Mucosa of descending colon (tissue), 3 donors: ENCODE data around the gene TMEM245. TPM values are rescaled to one million over a fixed set of nuclear protein-coding genes. Genes with fewer than 3 reads are reported as not detected.

ENCODE experiments used
- ATAC-seq: fragments of 200-7000 bp; cut with Tn5 transposase; one replicate; pipeline ENCODE4 v1.9.1; 2020; ENCODE audit warnings: mild to moderate bottlenecking, moderate library complexity
- DNase-seq, 3 donors: peaks; one replicate each; pipeline ENCODE4 v3.0.0-alpha.2; 2020
- H3K36me3 ChIP-seq: fragments of 200-600 bp; one replicate; pipeline ENCODE4 v1.8.0; 2021; ENCODE audit warnings: low read depth, mild to moderate bottlenecking
- H3K4me1 ChIP-seq: fragments of 200-600 bp; one replicate; pipeline ENCODE4 v1.8.0; 2021; ENCODE audit warnings: low read depth, mild to moderate bottlenecking
- H3K4me3 ChIP-seq: fragments of 200-600 bp; one replicate; pipeline ENCODE4 v1.8.0; 2021; ENCODE audit warnings: mild to moderate bottlenecking
- H3K9me3 ChIP-seq: fragments of 200-600 bp; one replicate; pipeline ENCODE4 v1.8.0; 2021; ENCODE audit warnings: mild to moderate bottlenecking
- CTCF ChIP-seq: fragments of 200-600 bp; IDR thresholded peaks from one replicate; pipeline ENCODE4 v1.8.0; 2022; ENCODE audit warnings: antibody characterized with exemption, mild to moderate bottlenecking
- intact Hi-C, 2 donors: fragments of 100-400 bp; cut with DNase I in 1 of 2; cut with micrococcal nuclease in 1 of 2; formaldehyde crosslinking; loops; one replicate each; pipeline versions ENCODE4 v1.11.0 to v1.11.1; 2022; cut with DNase I, micrococcal nuclease
- total RNA-seq, 3 donors: library from RNA; stranded (reverse); fragmentation: NEBNext Ultra II Directional in 2 of 3; extraction: Animal tissue kit (Norgen Biotek cat#: 25700) in 2 of 3; gene quantifications; one replicate each; pipeline versions ENCODE4 v1.2.1 to v1.2.4, GENCODE V29; 2021 to 2023
- donor health status: DM: no; HTN: no; CAD: no; lungs with moderate emphysema.
- donor health status: DM: no; HTN: no; CAD: no.
- donor health status: DM: no; HTN: yes; CAD: no.

The TMEM245 gene
- total RNA-seq, 3 donors from 2014 or later, result 26.3 to 72.8 (median 33.6) TPM

GRCh38 chr9:109098960-109099308 lies 20.8 kb downstream of the TMEM245 start:
- intact Hi-C loops, result no loop called here
- Histone ChIP-seq H3K4me1 (peaks cover 10% of the 10 kb centered on the region), H3K9me3 (no peaks in the 10 kb centered on the region), H3K4me3 (no peak overlapping the region), H3K36me3 (no peaks in the 10 kb centered on the region)
- DNase-seq (no peak), ATAC-seq (no peak)
- TF ChIP-seq CTCF, result no peak

GRCh38 chr9:109098171-109098959 lies 21.4 kb downstream of the TMEM245 start:
- Histone ChIP-seq H3K4me1 (peaks cover 10% of the 10 kb centered on the region), H3K4me3 (no peak overlapping the region), H3K36me3 (no peaks in the 10 kb centered on the region), H3K9me3 (no peaks in the 10 kb centered on the region)
- TF ChIP-seq CTCF, result no peak
- DNase-seq (no peak), ATAC-seq (no peak)
- intact Hi-C loops, result no loop called here

- Histone ChIP-seq H3K36me3 (no peaks in the 10 kb centered on the region), H3K9me3 (no peaks in the 10 kb centered on the region), H3K4me3 (no peak overlapping the region), H3K4me1 (peaks cover 10% of the 10 kb centered on the region)
- DNase-seq, result no peak
- intact Hi-C loops, result no loop called here
- ATAC-seq, result no peak
- no peak for TF ChIP-seq CTCF
Observed at GRCh38 chr9:109097146-109097545, 22.6 kb downstream of the TMEM245 start.

GRCh38 chr9:109095321-109095720 lies 24.4 kb downstream of the TMEM245 start:
- TF ChIP-seq CTCF, result no peak
- DNase-seq (no peak), ATAC-seq (no peak)
- Histone ChIP-seq H3K36me3 (no peaks in the 10 kb centered on the region), H3K4me3 (no peak overlapping the region), H3K4me1 (peaks cover 10% of the 10 kb centered on the region), H3K9me3 (no peaks in the 10 kb centered on the region)
- intact Hi-C loops, result no loop called here

GRCh38 chr9:109094268-109094667 lies 25.5 kb downstream of the TMEM245 start:
- DNase-seq, result no peak
- Histone ChIP-seq H3K4me1 (peaks cover 10% of the 10 kb centered on the region), H3K36me3 (no peaks in the 10 kb centered on the region), H3K9me3 (no peaks in the 10 kb centered on the region), H3K4me3 (no peak overlapping the region)
- ATAC-seq, result no peak
- intact Hi-C loops, result no loop called here
- no peak for TF ChIP-seq CTCF

GRCh38 chr9:109092587-109092986 lies 27.2 kb downstream of the TMEM245 start:
- intact Hi-C loops, result no loop called here
- no peak for TF ChIP-seq CTCF
- Histone ChIP-seq H3K4me3 (no peak overlapping the region), H3K36me3 (no peaks in the 10 kb centered on the region), H3K4me1 (peaks cover under 1% of the 10 kb centered on the region), H3K9me3 (no peaks in the 10 kb centered on the region)
- ATAC-seq (no peak), DNase-seq (no peak)
